HepG2 (cell line): ENCODE measurements around the gene INF2. TPM values are rescaled to one million over a fixed set of nuclear protein-coding genes. Genes with fewer than 3 reads are reported as not detected.

ENCODE experiments used
- ARNT2 ChIP-seq: sonication (generic); formaldehyde crosslinking; IDR thresholded peaks from 2 replicates; pipeline ENCODE4 v1.8.0; 2022; ENCODE audit warnings: mild to moderate bottlenecking, low read depth, missing genetic modification reagents, moderate library complexity
- CHD2 ChIP-seq: IDR thresholded peaks from 2 replicates; pipeline ENCODE4 v1.6.1; 2011; ENCODE audit warnings: low read depth, low read length, improper control_type of control experiment
- ELF1 ChIP-seq: sonication (generic); formaldehyde crosslinking; IDR thresholded peaks from 2 replicates; pipeline ENCODE4 v1.4.0; 2020; ENCODE audit warnings: missing genetic modification reagents
- GZF1 ChIP-seq: sonication (generic); formaldehyde crosslinking; IDR thresholded peaks from 2 replicates; pipeline ENCODE4 v1.5.1; 2020; ENCODE audit warnings: mild to moderate bottlenecking, missing genetic modification reagents
- HIC2 ChIP-seq: sonication (generic); formaldehyde crosslinking; IDR thresholded peaks from 2 replicates; pipeline ENCODE4 v1.9.0; 2022; ENCODE audit warnings: low read depth, missing genetic modification reagents
- HOXA3 ChIP-seq: sonication (generic); formaldehyde crosslinking; IDR thresholded peaks from 2 replicates; pipeline ENCODE4 v1.5.0; 2020; ENCODE audit warnings: missing genetic modification reagents
- JDP2 ChIP-seq: sonication (generic); formaldehyde crosslinking; IDR thresholded peaks from 2 replicates; pipeline ENCODE4 v1.8.1; 2022; ENCODE audit warnings: missing genetic modification reagents, borderline replicate concordance
- KDM5B ChIP-seq: sonication (generic); formaldehyde crosslinking; IDR thresholded peaks from 2 replicates; pipeline ENCODE4 v1.4.0; 2020; ENCODE audit warnings: missing genetic modification reagents, mild to moderate bottlenecking, borderline replicate concordance
- MYC ChIP-seq: sonication (generic); formaldehyde crosslinking; IDR thresholded peaks from 2 replicates; pipeline ENCODE4 v1.9.0; 2021; ENCODE audit warnings: missing genetic modification reagents, borderline replicate concordance
- PBX2 ChIP-seq: IDR thresholded peaks from 2 replicates; pipeline ENCODE4 v1.6.1; 2016; ENCODE audit warnings: control low read depth
- POGZ ChIP-seq: sonication (generic); formaldehyde crosslinking; IDR thresholded peaks from 2 replicates; pipeline ENCODE4 v1.4.0; 2020; ENCODE audit warnings: mild to moderate bottlenecking, missing genetic modification reagents
- RXRA ChIP-seq: sonication (generic); formaldehyde crosslinking; IDR thresholded peaks from 2 replicates; pipeline ENCODE4 v1.5.1; 2020; ENCODE audit warnings: missing genetic modification reagents
- SIN3A ChIP-seq: IDR thresholded peaks from 2 replicates; pipeline ENCODE4 v1.6.1; 2011; ENCODE audit warnings: low read depth, mild to moderate bottlenecking, control low read depth, low read length, borderline replicate concordance
- SYNCRIP ChIP-seq: fragments of 200-400 bp; formaldehyde crosslinking; IDR thresholded peaks from 2 replicates; pipeline ENCODE4 v1.6.1; 2018; ENCODE audit warnings: mild to moderate bottlenecking, low read depth, low read length; ENCODE audit not compliant: insufficient read depth
- TBX2 ChIP-seq: sonication (generic); formaldehyde crosslinking; IDR thresholded peaks from 2 replicates; pipeline ENCODE4 v1.5.0; 2020; ENCODE audit warnings: missing genetic modification reagents, mild to moderate bottlenecking, borderline replicate concordance
- TP53 ChIP-seq: sonication (generic); formaldehyde crosslinking; conservative IDR thresholded peaks from 2 replicates; pipeline ENCODE4 v1.4.0; 2020; ENCODE audit warnings: missing genetic modification reagents
- TRIM24 ChIP-seq: sonication (generic); formaldehyde crosslinking; IDR thresholded peaks from 2 replicates; pipeline ENCODE4 v1.8.0; 2022; ENCODE audit warnings: mild to moderate bottlenecking, missing genetic modification reagents
- ZBTB7B ChIP-seq: sonication (generic); formaldehyde crosslinking; IDR thresholded peaks from 2 replicates; pipeline ENCODE4 v1.4.0; 2020; ENCODE audit warnings: missing genetic modification reagents
- ZIK1 ChIP-seq: sonication (generic); formaldehyde crosslinking; IDR thresholded peaks from 2 replicates; pipeline ENCODE4 v1.5.0; 2020; ENCODE audit warnings: mild to moderate bottlenecking, low read depth, missing genetic modification reagents, borderline replicate concordance
- ZMYM3 ChIP-seq: sonication (generic); formaldehyde crosslinking; IDR thresholded peaks from 2 replicates; pipeline ENCODE4 v1.5.1; 2020; ENCODE audit warnings: mild to moderate bottlenecking, missing genetic modification reagents
- ZNF251 ChIP-seq: sonication (generic); formaldehyde crosslinking; IDR thresholded peaks from 2 replicates; pipeline ENCODE4 v1.9.0; 2021; ENCODE audit warnings: mild to moderate bottlenecking, missing genetic modification reagents
- ZNF350 ChIP-seq: sonication (generic); formaldehyde crosslinking; IDR thresholded peaks from 2 replicates; pipeline ENCODE4 v1.4.0; 2020; ENCODE audit warnings: mild to moderate bottlenecking, low read depth, missing genetic modification reagents, borderline replicate concordance
- ZNF496 ChIP-seq: sonication (generic); formaldehyde crosslinking; IDR thresholded peaks from 2 replicates; pipeline ENCODE4 v1.8.1; 2023; ENCODE audit warnings: mild to moderate bottlenecking, moderate library complexity, missing genetic modification reagents; ENCODE audit not compliant: insufficient replicate concordance
- ZNF549 ChIP-seq: sonication (generic); formaldehyde crosslinking; IDR thresholded peaks from 2 replicates; pipeline ENCODE4 v1.5.0; 2020; ENCODE audit warnings: missing genetic modification reagents
- ZNF567 ChIP-seq: sonication (generic); formaldehyde crosslinking; IDR thresholded peaks from 2 replicates; pipeline ENCODE4 v1.8.1; 2023; ENCODE audit warnings: mild to moderate bottlenecking, missing genetic modification reagents, borderline replicate concordance
- ZNF788 ChIP-seq: sonication (generic); formaldehyde crosslinking; IDR thresholded peaks from 2 replicates; pipeline ENCODE4 v1.5.0; 2020; ENCODE audit warnings: mild to moderate bottlenecking, missing genetic modification reagents, borderline replicate concordance
- polyA plus RNA-seq, 8 experiments: library from polyadenylated mRNA; depleted of rRNA in 3 of 8; stranded (reverse) in 7 of 8; unstranded in 1 of 8; fragments of >200 nt; fragmentation: Illumina TruSeq in 4 of 8; extraction: Trizol in 4 of 8; gene quantifications; 2 replicates each; pipeline versions ENCODE4 v1.2.1 to v1.2.3, GENCODE V29; 2011 to 2016; ENCODE audit warnings: low read depth in 4 of 8, missing spikeins in 1 of 8, mixed read lengths in 1 of 8; ENCODE audit not compliant: insufficient read depth in 1 of 8
- total RNA-seq, 5 experiments: library from RNA; depleted of rRNA; stranded (reverse); fragments of >200 nt; fragmentation: Illumina TruSeq; extraction: Trizol; gene quantifications; 2 replicates each; pipeline ENCODE4 v1.2.3, GENCODE V29; 2016; ENCODE audit warnings: low read depth in 1 of 5
- TF ChIP-seq, protein P1 (sequence below): sonication (generic); formaldehyde crosslinking; conservative IDR thresholded peaks from 2 replicates; pipeline ENCODE4 v1.4.0; 2020; ENCODE audit warnings: missing genetic modification reagents

Gene INF2
- total and polyA plus RNA-seq, 2 of the 13 experiments (the other 11 are each of a cell fraction or from before 2014, with no cell fraction given): 16.4 to 26.4 TPM

DNA sequence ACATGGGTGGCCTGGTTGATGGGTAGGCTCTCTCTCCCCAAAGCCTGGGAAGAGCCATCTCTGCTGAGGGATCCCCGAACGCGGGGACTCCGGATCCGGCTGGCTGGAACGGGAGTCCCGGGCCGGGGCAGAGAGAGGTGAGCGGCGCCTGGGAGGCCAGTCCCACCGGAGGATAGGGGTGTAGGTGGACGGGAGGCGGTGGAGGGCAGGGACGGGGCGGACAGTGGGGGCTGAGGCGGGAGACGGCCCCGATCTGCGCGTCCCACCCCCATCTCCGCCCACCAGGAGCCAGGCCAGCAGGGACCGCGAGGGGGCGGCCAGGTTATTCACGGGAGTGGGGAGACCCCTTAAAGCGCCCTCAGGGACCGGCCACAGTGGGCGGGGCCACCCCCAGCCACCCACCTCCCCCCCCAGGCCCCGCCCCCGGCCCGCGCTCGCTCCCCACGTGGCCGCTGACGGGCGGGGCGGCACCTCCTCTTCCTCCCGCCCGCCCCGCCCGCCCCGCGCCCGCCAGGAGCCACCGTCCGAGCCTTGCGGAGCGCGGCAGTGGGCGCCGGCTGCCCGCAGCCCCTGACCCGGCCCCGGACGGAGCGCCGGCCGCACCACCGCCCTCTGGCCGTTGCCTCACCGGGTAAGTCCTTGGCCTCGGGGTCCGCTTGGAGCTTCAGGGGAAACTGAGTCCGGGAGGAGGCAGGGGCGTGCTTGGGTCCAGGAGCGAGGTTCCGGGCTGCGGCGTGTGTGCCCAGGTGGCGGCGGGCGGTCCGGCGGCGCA, at the start of gene INF2 (continued):
- TF ChIP-seq HIC2 (CRISPR knock-in tag): no peak
- no peak for TF ChIP-seq ZMYM3 (CRISPR knock-in tag)
- 0 out of 2 replicates have a peak, but pooled peaks have one; percentile 16 for TF ChIP-seq POGZ
- TF ChIP-seq GZF1 (CRISPR knock-in tag): no peak
- TF ChIP-seq PBX2: no peak
- TF ChIP-seq ZNF788: 0 out of 2 replicates have a peak, but pooled peaks have one; percentile 22
- TF ChIP-seq TP53: no peak
- no peak for TF ChIP-seq RXRA (CRISPR knock-in tag)
- TF ChIP-seq ARNT2 (CRISPR knock-in tag): peak; percentile 77; the same call in 1 of the 2 replicates
- TF ChIP-seq, protein P1, sequence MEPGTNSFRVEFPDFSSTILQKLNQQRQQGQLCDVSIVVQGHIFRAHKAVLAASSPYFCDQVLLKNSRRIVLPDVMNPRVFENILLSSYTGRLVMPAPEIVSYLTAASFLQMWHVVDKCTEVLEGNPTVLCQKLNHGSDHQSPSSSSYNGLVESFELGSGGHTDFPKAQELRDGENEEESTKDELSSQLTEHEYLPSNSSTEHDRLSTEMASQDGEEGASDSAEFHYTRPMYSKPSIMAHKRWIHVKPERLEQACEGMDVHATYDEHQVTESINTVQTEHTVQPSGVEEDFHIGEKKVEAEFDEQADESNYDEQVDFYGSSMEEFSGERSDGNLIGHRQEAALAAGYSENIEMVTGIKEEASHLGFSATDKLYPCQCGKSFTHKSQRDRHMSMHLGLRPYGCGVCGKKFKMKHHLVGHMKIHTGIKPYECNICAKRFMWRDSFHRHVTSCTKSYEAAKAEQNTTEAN (CRISPR knock-in tag): no peak
- TF ChIP-seq TRIM24 (CRISPR knock-in tag): no peak
- TF ChIP-seq HOXA3: 0 out of 2 replicates have a peak, but pooled peaks have one; percentile 12
- TF ChIP-seq ZBTB7B: peak; percentile 92; the same call in 1 of the 2 replicates
- peak; percentile 41; the same call in 1 of the 2 replicates for TF ChIP-seq MYC (CRISPR knock-in tag)
- TF ChIP-seq ZNF496 (CRISPR knock-in tag): no peak
- no peak for TF ChIP-seq CHD2
- TF ChIP-seq ZNF350 (CRISPR knock-in tag): no peak
- TF ChIP-seq SIN3A: peak; percentile 53; the same call in 1 of the 2 replicates
- TF ChIP-seq ZNF567 (CRISPR knock-in tag): no peak
- TF ChIP-seq ZIK1 (CRISPR knock-in tag): 0 out of 2 replicates have a peak, but pooled peaks have one; percentile 4
- TF ChIP-seq JDP2: no peak
- TF ChIP-seq ZNF549 (CRISPR knock-in tag): no peak
- TF ChIP-seq TBX2: peak; percentile 16; the same call in 1 of the 2 replicates
- no peak for TF ChIP-seq KDM5B (CRISPR knock-in tag)
- no peak for TF ChIP-seq ELF1 (CRISPR knock-in tag)
- TF ChIP-seq SYNCRIP: no peak
- TF ChIP-seq ZNF251 (CRISPR knock-in tag): no peak
